ENCODE results near the gene GBX1. TPM values are rescaled to one million over a fixed set of nuclear protein-coding genes. Genes with fewer than 3 reads are reported as not detected.

GBX1 gene
- total RNA-seq, 4 donors from 2014 or later = not detected

GRCh38 chr7:151152643-151153513 lies 14.6 kb downstream of the GBX1 start:
- Histone ChIP-seq H3K27me3 (peaks cover 0 to 87% (median 10%) of the 10 kb centered on the region in 4 donors), H3K9me3 (no peaks in the 10 kb centered on the region), H3K36me3 (no peaks in the 10 kb centered on the region), H3K4me1 (no peaks in the 10 kb centered on the region), H3K27ac (replicated peaks in 1 of 4) (no peak overlapping the region), H3K4me3 (no peak overlapping the region)
- intact Hi-C loops (cut with DNase I) = no loop called here
- TF ChIP-seq EP300 (IDR thresholded peaks at IDR 0.05) (no peak), POLR2AphosphoS5 (IDR thresholded peaks at IDR 0.05) (no peak), POLR2A (IDR thresholded peaks at IDR 0.05; ENCODE audit: low read depth) (no peak), CTCF (IDR thresholded peaks at IDR 0.05) (no peak)
- WGBS = 58% methylated on average over 6 of the region's 6 CpGs
- DNase-seq (ENCODE audit: extremely low spot score) = no peak

GRCh38 chr7:151150388-151150787 lies 17.1 kb downstream of the GBX1 start:
- TF ChIP-seq CTCF (IDR thresholded peaks at IDR 0.05) = no peak
- no peak for TF ChIP-seq EP300 (IDR thresholded peaks at IDR 0.05)
- WGBS = 78% methylated on average over 3 of the region's 3 CpGs
- no peak for DNase-seq (ENCODE audit: extremely low spot score)
- no peak overlapping the region for H3K27ac ChIP-seq (replicated peaks in 1 of 4)
- H3K9me3 ChIP-seq = no peaks in the 10 kb centered on the region
- no peaks in the 10 kb centered on the region for H3K4me1 ChIP-seq
- H3K27me3 ChIP-seq = peaks cover 0 to 67% (median 8%) of the 10 kb centered on the region in 4 donors
- intact Hi-C loops (cut with DNase I) = no loop called here
- H3K36me3 ChIP-seq = peaks cover 0 to under 1% (median 0%) of the 10 kb centered on the region in 4 donors
- H3K4me3 ChIP-seq = no peak overlapping the region

- WGBS = 66% methylated on average over 21 of the region's 22 CpGs
- Histone ChIP-seq H3K9me3 (no peaks in the 10 kb centered on the region), H3K27me3 (peaks cover 0 to 54% (median 6%) of the 10 kb centered on the region in 4 donors), H3K27ac (replicated peaks in 1 of 4) (no peak overlapping the region), H3K4me1 (no peaks in the 10 kb centered on the region), H3K4me3 (no peak overlapping the region), H3K36me3 (peaks cover 7 to 18% (median 9%) of the 10 kb centered on the region in 4 donors)
- TF ChIP-seq EP300 (IDR thresholded peaks at IDR 0.05) = no peak
- no peak for TF ChIP-seq CTCF (IDR thresholded peaks at IDR 0.05)
- no peak for TF ChIP-seq POLR2AphosphoS5 (IDR thresholded peaks at IDR 0.05)
- TF ChIP-seq POLR2A (IDR thresholded peaks at IDR 0.05; ENCODE audit: low read depth) = no peak
- no peak for DNase-seq (ENCODE audit: extremely low spot score)
- intact Hi-C loops (cut with DNase I) = no loop called here
Measured at GRCh38 chr7:151148319-151149259, 18.9 kb downstream of the GBX1 start.

GRCh38 chr7:151146761-151147160 lies 20.7 kb downstream of the GBX1 start:
- peaks cover 13 to 36% (median 27%) of the 10 kb centered on the region in 4 donors for H3K36me3 ChIP-seq
- H3K4me3 ChIP-seq = no peak overlapping the region
- H3K9me3 ChIP-seq = no peaks in the 10 kb centered on the region
- DNase-seq (ENCODE audit: extremely low spot score) = no peak
- peaks cover 0 to 7% (median 2%) of the 10 kb centered on the region in 4 donors for H3K4me1 ChIP-seq
- H3K27ac ChIP-seq (replicated peaks in 1 of 4) = no peak overlapping the region
- no peak for TF ChIP-seq CTCF (IDR thresholded peaks at IDR 0.05)
- no peak for TF ChIP-seq POLR2A (IDR thresholded peaks at IDR 0.05; ENCODE audit: low read depth)
- no peak for TF ChIP-seq POLR2AphosphoS5 (IDR thresholded peaks at IDR 0.05)
- TF ChIP-seq EP300 (IDR thresholded peaks at IDR 0.05) = no peak
- intact Hi-C loops (cut with DNase I) = no loop called here
- 45% methylated on average over 3 of the region's 3 CpGs for WGBS
- peaks cover 0 to 35% (median 3%) of the 10 kb centered on the region in 4 donors for H3K27me3 ChIP-seq

Measured in esophagus muscularis mucosa (tissue), 4 donors.